ENCODE measurements around the gene ATAD3B. TPM values are rescaled to one million over a fixed set of nuclear protein-coding genes. Genes with fewer than 3 reads are reported as not detected.
"Not testable (repeated sequence)": the region's sequence is repeated elsewhere in the genome, so short reads cannot be mapped to it uniquely, and the experiment has no call there.

ATAD3B gene
- total and polyA plus RNA-seq, 2 of the 4 experiments (the other 2 are of a cell fraction), result 13.8 to 29.0 TPM

GRCh38 chr1:1452882-1453281 lies 18.7 kb upstream of the ATAD3B start:
- dilution Hi-C loops (cut with HindIII; ENCODE audit: low sequenced_read_pairs, unreplicated experiment), result no loop called here

GRCh38 chr1:1454286-1455056 lies 17.1 kb upstream of the ATAD3B start:
- POLR2A ChIA-PET (ENCODE audit: unreplicated experiment); H4K5ac ChIP-seq (ENCODE audit: low read depth, low read length); in situ Hi-C loops (cut with MboI; ENCODE audit: low sequenced_read_pairs); H2BK120ac ChIP-seq (ENCODE audit: low read depth, low read length); H3K9ac ChIP-seq (ENCODE audit: low read depth, low read length); H4K91ac ChIP-seq (ENCODE audit: insufficient read depth, low read depth, low read length); H4K20me1 ChIP-seq (ENCODE audit: insufficient read depth, low read length); H3K4ac ChIP-seq (ENCODE audit: low read depth, low read length); H2BK15ac ChIP-seq (ENCODE audit: low read depth, low read length); H2BK5ac ChIP-seq (ENCODE audit: low read depth, low read length, poor library complexity, severe bottlenecking); intact Hi-C loops (cut with micrococcal nuclease); H3K14ac ChIP-seq (replicated peaks; ENCODE audit: low read depth, low read length); BruUV-seq (replicated peaks); H3K4me2 ChIP-seq (ENCODE audit: low read depth, low read length); ATAC-seq (ENCODE audit: low read depth); H3K56ac ChIP-seq (ENCODE audit: extremely low read depth, insufficient read depth, low read length); H2AFZ ChIP-seq (replicated peaks; ENCODE audit: low read length, poor library complexity); H3K18ac ChIP-seq (ENCODE audit: low read depth, low read length); H2BK20ac ChIP-seq (ENCODE audit: low read depth, low read length); H3K9me1 ChIP-seq (ENCODE audit: insufficient read depth, low read length); H3K9me3 ChIP-seq (ENCODE audit: control insufficient read depth, insufficient read depth, low read length); H3K4me1 ChIP-seq (ENCODE audit: control insufficient read depth, insufficient read depth, low read length); H4K8ac ChIP-seq (ENCODE audit: low read depth in 2 of 2, low read length in 2 of 2); H2AK9ac ChIP-seq (replicated peaks; ENCODE audit: low read depth, low read length, poor library complexity); H3K36me3 ChIP-seq (ENCODE audit: control insufficient read depth, insufficient read depth, low read length); H2AK5ac ChIP-seq (ENCODE audit: low read depth, low read length); H3K4me3 ChIP-seq (ENCODE audit: insufficient read depth, low read depth, low read length); H3K79me1 ChIP-seq (ENCODE audit: low read depth in 1 of 2, low read length in 2 of 2); H3K23ac ChIP-seq (ENCODE audit: low read depth, low read length); dilution Hi-C loops (cut with HindIII; ENCODE audit: low sequenced_read_pairs, unreplicated experiment); H3K27me3 ChIP-seq (ENCODE audit: control insufficient read depth, insufficient read depth, low read length); H3K27ac ChIP-seq (ENCODE audit: insufficient read depth, low read length); CTCF ChIA-PET; DNase-seq: not testable (repeated sequence)
- no CpG with 5 or more reads among the region's 41 CpGs for WGBS, 2 experiments (ENCODE audit: extremely low coverage in 2 of 2, insufficient read length in 1 of 2)

More at GRCh38 chr1:1452882-1453281, 18.7 kb upstream of the ATAD3B start:
- H2BK5ac ChIP-seq (ENCODE audit: low read depth, low read length, poor library complexity, severe bottlenecking), result no peak overlapping the region
- no peak overlapping the region for H3K18ac ChIP-seq (ENCODE audit: low read depth, low read length)
- 78% methylated on average over 3 of the region's 16 CpGs; no CpG with 5 or more reads in 1 of the 2 experiments for WGBS, 2 experiments (ENCODE audit: extremely low coverage in 2 of 2, insufficient read length in 1 of 2)
- POLR2A ChIA-PET (ENCODE audit: unreplicated experiment), result no interaction called here
- no peak overlapping the region for H3K4me2 ChIP-seq (ENCODE audit: low read depth, low read length)
- in situ Hi-C loops (cut with MboI; ENCODE audit: low sequenced_read_pairs) (no loop called here), intact Hi-C loops (cut with micrococcal nuclease) (no loop called here)
- H3K23ac ChIP-seq (ENCODE audit: low read depth, low read length), result no peak overlapping the region
- no peak overlapping the region for H3K4ac ChIP-seq (ENCODE audit: low read depth, low read length)
- TF ChIP-seq RFX5 (IDR thresholded peaks at IDR 0.05; ENCODE audit: low read depth, low read length) (no peak), USF2 (IDR thresholded peaks at IDR 0.05; ENCODE audit: low read depth, low read length) (no peak), MAFK (IDR thresholded peaks at IDR 0.05; ENCODE audit: low read depth, low read length) (no peak)
- no peak overlapping the region for H2AFZ ChIP-seq (replicated peaks; ENCODE audit: low read length, poor library complexity)
- BruUV-seq (replicated peaks), result no TSS peak
- no peak overlapping the region for H3K56ac ChIP-seq (ENCODE audit: extremely low read depth, insufficient read depth, low read length)
- H3K79me1 ChIP-seq (ENCODE audit: low read depth in 1 of 2, low read length in 2 of 2), result no peaks in the 10 kb centered on the region
- no peak for DNase-seq
- no peak overlapping the region for H3K27ac ChIP-seq (ENCODE audit: insufficient read depth, low read length)
- no peaks in the 10 kb centered on the region for H3K9me3 ChIP-seq (ENCODE audit: control insufficient read depth, insufficient read depth, low read length)
- no peak overlapping the region for H3K14ac ChIP-seq (replicated peaks; ENCODE audit: low read depth, low read length)
- H2BK15ac ChIP-seq (ENCODE audit: low read depth, low read length), result no peak overlapping the region
- no peak overlapping the region for H4K91ac ChIP-seq (ENCODE audit: insufficient read depth, low read depth, low read length)
- H2BK20ac ChIP-seq (ENCODE audit: low read depth, low read length), result no peak overlapping the region
- no peak for ATAC-seq (ENCODE audit: low read depth)
- H3K36me3 ChIP-seq (ENCODE audit: control insufficient read depth, insufficient read depth, low read length), result no peaks in the 10 kb centered on the region
- H2AK5ac ChIP-seq (ENCODE audit: low read depth, low read length), result no peak overlapping the region
- CTCF ChIA-PET, result no interaction called here
- no peak overlapping the region for H3K9ac ChIP-seq (ENCODE audit: low read depth, low read length)
- no peak overlapping the region for H2BK120ac ChIP-seq (ENCODE audit: low read depth, low read length)
- no peaks in the 10 kb centered on the region for H3K4me1 ChIP-seq (ENCODE audit: control insufficient read depth, insufficient read depth, low read length)
- H4K5ac ChIP-seq (ENCODE audit: low read depth, low read length), result no peak overlapping the region
- H3K4me3 ChIP-seq (ENCODE audit: insufficient read depth, low read depth, low read length), result no peak overlapping the region
- H3K27me3 ChIP-seq (ENCODE audit: control insufficient read depth, insufficient read depth, low read length), result peaks cover 8% of the 10 kb centered on the region
- no peak overlapping the region for H4K8ac ChIP-seq (ENCODE audit: low read depth in 2 of 2, low read length in 2 of 2)
- no peaks in the 10 kb centered on the region for H3K9me1 ChIP-seq (ENCODE audit: insufficient read depth, low read length)
- H2AK9ac ChIP-seq (replicated peaks; ENCODE audit: low read depth, low read length, poor library complexity), result no peak overlapping the region
- H4K20me1 ChIP-seq (ENCODE audit: insufficient read depth, low read length), result no peaks in the 10 kb centered on the region
